GM12801 (cell line): Measurements from ENCODE around the gene ECHDC1.

Experiments
- TF ChIP-seq, protein P1 (sequence below): IDR thresholded peaks from one replicate; pipeline ENCODE4 v1.5.1; 2011; ENCODE audit warnings: control low read depth; ENCODE audit not compliant: insufficient read length; ENCODE audit errors: extremely low read depth

Gene ECHDC1

DNA sequence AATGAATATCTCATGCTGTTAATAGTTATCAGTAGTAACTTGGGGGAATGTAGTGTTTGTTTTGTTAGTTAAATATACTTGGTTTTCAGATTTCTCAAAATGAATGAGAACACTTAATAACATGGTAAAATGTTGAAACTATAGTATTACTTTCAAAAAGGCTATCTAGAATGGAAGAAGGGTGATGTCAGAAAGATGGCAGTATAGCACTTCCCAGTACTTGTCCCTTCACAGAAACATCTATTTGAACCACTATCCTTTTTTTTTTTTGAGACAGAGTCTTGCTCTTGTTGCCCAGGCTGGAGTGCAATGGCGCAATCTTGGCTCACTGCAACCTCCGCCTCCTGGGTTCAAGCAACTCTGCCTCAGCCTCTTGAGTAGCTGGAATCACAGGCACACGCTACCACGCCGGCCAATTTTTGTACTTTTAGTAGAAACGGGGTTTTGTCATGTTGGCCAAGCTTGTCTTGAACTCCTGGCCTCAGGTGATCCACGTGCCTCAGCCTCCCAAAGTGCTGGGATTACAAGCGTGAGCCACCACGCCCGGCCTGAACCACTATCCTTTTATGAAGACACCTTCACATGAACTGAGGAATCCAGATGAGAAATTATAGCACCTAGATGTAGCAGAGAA, 4.7 kb upstream of the ECHDC1 start:
- TF ChIP-seq, protein P1, sequence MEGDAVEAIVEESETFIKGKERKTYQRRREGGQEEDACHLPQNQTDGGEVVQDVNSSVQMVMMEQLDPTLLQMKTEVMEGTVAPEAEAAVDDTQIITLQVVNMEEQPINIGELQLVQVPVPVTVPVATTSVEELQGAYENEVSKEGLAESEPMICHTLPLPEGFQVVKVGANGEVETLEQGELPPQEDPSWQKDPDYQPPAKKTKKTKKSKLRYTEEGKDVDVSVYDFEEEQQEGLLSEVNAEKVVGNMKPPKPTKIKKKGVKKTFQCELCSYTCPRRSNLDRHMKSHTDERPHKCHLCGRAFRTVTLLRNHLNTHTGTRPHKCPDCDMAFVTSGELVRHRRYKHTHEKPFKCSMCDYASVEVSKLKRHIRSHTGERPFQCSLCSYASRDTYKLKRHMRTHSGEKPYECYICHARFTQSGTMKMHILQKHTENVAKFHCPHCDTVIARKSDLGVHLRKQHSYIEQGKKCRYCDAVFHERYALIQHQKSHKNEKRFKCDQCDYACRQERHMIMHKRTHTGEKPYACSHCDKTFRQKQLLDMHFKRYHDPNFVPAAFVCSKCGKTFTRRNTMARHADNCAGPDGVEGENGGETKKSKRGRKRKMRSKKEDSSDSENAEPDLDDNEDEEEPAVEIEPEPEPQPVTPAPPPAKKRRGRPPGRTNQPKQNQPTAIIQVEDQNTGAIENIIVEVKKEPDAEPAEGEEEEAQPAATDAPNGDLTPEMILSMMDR = no peak

DNA sequence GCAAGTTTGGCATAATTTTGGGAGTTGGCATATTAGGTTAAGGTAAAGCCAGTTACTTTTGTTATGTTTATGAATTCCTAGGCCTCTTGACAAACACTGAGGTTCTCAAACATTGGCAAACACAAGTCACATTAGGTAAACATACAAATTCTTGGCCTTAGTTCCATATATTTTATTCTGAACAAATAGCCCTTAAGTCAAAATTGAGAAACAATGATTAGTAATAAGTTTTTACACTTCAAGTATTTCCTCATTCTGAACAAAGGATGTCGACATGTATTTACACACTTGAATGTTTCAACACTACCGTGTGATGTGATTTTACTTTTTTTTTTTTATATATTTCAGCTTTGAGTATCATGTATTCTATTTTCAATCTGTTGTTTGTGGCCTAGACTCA, 3.8 kb upstream of the ECHDC1 start:
- TF ChIP-seq, protein P1 = no peak

DNA sequence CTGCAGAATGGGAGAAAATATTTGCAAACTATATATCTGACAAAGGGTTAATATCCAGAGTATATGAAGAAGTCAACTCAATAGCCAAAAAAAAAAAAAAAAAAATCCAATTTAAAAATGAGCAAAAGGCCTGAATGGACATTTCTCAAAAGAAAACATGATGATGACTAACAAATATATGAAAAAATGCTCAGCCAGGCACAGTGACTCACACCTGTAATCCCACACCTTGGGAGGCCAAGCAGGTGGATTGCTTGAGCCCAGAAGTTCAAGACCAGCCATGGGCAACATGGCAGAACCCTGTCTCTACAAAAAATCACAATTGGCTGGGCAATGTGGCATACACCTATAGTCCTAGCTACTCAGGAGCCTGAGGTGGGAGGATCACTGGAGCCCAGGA, 2.1 kb upstream of the ECHDC1 start:
- TF ChIP-seq, protein P1 = no peak

- TF ChIP-seq, protein P1 = no peak
These were observed 625 bp upstream of the ECHDC1 start for GRCh38 chr6:127343809-127344659.

- TF ChIP-seq, protein P1 = no peak
These were observed 988 bp downstream of the ECHDC1 start for GRCh38 chr6:127342296-127342945.

DNA sequence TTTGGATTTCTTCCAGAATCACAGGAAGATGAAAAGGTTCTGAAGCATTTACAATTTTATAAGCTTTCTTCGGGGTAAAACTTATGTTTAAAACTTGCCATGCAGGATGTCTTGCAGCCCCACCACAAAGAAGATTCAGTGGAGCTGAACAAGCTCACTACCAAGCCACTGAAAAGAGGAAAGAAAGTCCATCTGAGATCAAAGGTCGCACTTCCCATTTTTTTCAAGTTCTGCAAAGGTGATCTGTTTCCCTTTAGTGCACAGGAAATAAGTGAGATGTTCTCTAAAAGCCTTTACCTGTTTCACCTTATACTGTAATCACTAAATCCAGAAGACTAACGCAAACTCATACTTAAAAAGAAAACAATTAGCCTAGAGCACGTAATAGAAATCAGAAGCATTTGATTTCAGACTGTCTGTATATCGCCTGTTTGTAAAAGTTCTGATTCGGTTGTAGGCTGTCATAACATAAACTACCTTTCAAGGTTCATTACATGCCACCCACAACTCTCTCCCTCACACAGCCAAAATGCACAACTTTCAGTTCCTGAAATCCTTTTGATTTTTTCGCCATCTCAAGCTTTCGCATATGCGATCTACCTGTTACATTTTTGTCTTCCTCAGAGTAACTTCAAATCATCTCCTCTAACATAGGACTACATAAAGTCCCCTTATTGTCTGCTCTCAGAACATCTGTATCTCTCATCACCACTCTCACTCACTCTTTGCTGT, 1.8 kb downstream of the ECHDC1 start:
- TF ChIP-seq, protein P1 = no peak

DNA sequence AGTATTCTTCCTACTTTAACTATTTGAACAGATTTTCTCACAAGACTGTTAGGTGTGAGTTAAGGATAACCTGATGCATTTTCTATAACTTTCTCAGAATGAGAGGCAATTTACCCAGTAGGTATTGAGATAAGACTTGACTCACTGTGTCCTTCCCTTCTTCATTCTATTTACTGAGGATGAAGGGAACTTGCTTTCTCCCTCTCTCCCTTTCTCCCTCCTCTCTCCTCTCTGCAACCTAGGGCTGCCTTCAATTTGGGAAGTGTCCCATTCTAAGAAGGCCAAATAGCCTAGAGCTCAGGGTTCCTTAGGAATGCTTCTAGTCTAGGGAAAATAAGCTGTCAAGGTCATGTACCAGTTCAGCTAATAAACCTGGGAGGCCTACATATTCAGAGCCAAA, 3.2 kb downstream of the ECHDC1 start:
- TF ChIP-seq, protein P1 = no peak
